HG02943 (cell line): ENCODE measurements around the gene TMEM231.
"Not testable (repeated sequence)": the region's sequence is repeated elsewhere in the genome, so short reads cannot be mapped to it uniquely, and the experiment has no call there.

Experiments
- ATAC-seq: cut with Tn5 transposase; IDR thresholded peaks from one replicate; pipeline ENCODE4 v1.9.1; 2021; ENCODE audit warnings: mild to moderate bottlenecking, low read depth, moderate library complexity; ENCODE audit not compliant: unreplicated experiment

The TMEM231 gene, protein sequence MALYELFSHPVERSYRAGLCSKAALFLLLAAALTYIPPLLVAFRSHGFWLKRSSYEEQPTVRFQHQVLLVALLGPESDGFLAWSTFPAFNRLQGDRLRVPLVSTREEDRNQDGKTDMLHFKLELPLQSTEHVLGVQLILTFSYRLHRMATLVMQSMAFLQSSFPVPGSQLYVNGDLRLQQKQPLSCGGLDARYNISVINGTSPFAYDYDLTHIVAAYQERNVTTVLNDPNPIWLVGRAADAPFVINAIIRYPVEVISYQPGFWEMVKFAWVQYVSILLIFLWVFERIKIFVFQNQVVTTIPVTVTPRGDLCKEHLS

DNA sequence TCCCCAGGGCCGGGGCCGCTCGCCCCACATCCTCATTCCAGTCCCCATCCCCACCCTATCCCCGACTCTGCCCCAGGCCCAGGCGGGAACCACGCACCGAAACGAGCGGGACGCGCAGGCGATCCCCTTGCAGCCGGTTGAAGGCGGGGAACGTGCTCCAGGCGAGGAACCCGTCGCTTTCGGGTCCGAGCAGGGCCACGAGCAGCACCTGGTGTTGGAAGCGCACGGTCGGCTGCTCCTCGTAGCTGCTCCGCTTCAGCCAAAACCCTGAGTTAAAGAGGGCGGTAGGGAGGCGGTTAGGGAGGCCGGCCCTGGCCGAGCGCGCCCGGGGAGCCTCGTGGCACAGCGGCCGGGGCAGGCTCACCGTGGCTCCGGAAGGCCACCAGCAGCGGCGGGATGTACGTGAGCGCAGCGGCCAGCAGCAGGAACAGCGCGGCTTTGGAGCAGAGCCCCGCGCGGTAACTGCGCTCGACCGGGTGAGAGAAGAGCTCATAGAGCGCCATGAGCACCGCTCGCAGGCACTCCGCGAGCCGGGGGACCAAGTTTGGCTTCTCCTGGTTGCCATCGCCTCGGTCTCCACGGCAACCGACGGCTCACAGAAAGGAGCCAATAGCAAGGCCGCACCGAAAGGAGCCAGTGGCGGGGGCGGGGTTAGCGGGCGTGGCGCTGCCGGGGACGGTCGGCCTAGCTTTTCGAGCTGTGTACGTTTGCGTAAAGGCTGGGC is at the start of gene TMEM231:
TSS of gene TMEM231 (minus strand) at position 546 of the 724 bp plus-strand sequence. CDS start at position 503, 43 bp downstream.
- ATAC-seq, result peak; percentile 96

DNA sequence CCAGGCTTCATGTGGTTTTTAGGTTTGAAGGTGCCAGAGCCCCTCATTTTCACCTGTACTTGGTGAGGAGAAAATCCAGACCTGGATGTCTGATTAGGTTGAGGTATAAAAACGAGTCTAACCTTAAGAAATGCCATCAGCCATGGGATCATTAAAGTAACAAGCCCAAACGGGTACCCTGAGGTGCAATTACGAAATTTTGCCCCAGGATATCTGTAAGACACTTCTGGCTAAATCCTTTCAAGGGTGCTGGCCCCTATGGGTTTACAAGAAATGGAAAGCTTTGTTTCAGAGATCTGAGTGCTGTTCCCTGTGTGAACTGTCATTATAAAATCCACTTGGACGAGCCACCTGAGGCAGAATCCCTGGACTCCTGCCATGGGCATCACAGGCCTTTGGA is 47.2 kb upstream of the TMEM231 start:
- no peak for ATAC-seq

DNA sequence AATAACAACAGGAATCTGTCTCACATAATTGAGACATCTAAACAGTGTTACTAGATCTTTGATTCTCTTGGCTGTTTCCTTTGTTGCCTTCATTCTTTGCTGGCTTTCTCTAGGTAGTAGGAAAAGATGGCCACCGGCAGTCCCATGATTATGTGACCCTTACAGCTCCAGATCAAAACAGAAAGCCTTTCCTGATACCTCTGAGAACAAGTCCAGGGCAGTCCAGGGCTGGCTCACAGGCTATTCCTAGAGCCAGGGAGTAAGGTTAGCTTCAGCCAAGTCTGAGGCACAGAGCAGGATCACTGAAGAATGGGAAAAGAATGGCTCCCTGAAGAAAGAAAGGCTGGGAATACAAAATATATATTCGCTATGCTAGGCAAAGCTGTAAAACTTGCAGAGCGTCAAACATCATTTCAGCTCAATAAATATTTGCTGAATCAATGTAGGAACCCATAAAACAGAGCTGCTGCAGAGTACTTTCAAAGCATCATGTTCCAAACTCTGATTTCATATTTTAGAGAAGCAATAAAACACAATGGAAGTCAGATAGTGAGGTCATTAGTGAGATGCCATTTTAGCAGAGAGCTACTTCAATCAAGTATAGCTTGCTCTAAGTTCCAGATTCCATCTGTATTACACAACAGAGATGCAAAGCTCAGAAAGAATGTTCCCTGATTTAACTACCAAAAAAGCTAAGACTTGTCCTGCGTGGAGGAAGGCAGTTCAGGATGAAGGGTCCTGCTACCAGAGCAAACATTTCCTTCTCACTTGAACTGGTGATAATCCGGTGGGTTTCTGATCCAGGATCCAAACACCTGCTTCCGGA is 43.6 kb upstream of the TMEM231 start:
- no peak for ATAC-seq

DNA sequence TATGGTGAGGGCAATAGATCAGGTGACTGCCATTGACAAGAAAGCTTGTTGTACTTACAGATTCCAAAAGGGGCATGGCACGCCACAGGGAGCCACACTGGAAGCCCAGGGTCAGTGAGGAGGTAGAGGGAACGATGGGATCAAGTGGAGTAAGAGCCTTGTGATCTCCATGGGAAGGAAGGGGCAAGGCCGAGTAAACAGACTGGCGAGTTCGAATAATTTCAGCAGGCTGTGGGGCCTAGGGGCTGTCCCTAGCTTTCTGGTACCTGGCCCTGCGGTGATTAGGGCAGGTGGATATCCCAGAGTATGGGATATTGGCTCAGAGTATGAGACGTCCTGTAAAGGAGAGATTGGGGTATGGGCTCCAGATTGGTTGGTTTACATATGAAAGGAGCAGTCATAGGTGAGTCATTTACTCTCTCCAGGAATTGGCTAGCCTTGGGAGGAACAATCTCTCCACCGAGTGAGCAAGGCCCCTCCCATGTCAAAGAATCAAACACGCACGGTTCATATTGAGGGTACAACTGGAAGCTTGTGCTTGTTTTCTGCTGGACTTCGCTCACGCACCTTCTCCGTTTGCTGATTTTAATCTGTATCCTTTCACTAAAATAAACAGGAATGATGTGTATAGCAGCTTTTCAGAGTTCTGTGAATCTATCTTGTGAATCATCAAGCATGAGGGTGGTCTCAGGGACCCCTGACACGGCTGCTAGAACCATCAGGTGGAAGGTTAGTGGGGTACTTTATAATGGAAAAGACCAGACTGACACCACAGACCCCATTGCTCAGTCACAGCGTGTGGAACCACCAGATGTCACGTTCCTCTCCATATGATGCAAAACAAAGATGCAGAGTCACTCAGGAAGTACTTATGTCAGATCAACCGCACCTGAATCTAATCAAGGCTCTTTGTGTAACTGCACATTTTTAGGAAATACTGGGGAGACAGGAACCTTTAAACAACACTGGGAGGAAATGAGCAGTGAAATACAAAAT is 38.1 kb upstream of the TMEM231 start:
- ATAC-seq, result no peak

DNA sequence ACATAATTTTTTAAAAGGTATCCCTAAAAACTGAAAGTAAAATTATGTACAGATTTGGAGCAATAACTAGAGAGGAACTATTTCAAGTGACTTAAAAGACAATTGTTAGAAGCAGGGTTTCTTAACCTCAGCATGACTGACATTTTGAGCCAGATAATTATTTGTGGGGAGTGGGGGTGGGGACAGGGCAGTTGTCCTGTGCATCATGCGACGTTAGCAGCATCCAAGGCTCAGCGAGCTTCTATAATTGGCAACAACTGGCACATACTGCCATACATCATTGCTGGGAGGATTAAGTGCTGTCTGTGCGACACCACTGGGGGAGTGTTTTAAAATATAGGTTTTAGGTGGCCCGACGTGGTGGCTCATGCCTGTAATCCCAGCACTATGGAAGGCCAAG is 37.3 kb upstream of the TMEM231 start:
- no peak for ATAC-seq

DNA sequence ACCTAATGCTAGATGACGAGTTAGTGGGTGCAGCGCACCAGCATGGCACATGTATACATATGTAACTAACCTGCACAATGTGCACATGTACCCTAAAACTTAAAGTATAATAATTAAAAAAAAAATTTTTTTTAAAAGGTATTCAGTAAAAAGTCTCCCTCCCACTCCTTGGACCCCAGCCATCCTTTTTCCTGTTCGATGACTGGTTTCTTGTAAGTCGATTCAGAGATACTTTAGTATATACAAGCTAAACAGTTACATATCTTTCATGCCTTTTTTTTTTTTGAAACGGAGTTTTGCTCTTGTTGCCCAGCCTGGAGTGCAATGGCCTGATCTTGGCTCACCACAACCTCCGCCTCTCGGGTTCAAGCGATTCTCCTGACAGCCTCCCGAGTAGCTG is 35.9 kb upstream of the TMEM231 start:
- not testable (repeated sequence) for ATAC-seq

DNA sequence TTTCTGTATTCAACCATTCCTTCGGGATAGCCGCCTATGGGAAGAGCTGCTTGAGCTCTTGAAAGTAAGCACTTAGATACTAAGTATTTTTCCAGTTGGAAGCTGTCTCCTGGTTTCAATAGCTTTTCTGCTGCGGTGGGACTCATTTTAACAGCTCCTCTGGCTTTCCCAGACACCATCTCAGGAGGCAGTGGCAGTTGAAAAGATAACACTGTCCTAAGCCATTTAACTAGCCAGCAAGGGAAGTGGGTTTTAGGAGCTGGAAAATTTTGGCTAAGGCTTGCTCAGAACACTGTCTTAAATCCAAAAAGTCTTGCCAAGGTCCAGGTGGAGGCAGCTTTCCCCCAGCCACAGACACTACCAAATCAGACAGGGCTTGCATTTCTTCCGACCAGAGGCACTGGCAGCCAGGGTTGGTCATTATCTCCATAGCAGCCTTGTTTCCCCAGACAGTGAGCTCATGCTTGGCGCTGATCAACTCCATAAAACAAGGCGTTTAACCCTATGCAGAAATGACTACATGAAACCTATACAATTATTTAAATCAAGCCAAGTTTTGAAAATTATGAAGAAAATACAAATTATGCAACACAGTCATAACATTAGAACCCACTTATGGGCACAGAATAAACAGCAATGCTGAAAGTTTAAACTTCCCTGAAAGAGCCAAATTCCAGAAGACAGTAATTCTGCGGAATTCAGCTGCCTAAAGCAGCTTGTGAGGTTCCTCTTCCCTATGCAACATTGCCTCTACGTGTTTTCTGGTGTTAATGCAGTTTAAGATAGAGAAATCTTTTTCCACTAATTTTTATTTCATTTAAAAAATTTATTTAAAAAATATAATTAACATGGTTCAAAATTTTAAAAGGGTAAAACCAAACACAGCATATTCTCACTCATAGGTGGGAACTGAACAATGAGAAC is 35.1 kb upstream of the TMEM231 start:
- ATAC-seq, result no peak

DNA sequence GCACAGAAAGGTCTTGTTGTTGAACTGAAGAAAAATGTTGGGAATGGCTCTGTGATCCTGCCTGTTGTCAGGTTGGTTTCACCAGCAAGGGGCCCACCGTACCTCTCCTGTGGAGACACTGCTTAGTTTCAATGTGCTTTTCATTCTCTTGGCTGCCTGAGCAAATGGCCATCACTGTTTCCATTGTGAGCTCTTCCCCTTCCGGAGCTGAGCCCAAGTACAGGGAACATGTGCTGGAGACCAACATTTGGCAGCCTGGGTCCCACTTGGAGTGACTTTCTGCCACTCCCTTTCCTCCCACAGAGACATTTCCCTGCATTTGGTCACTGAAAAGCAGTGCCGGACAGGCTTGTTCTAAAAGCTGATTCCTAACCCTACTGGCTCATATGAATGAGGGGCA is 33.3 kb upstream of the TMEM231 start:
- ATAC-seq, result no peak

DNA sequence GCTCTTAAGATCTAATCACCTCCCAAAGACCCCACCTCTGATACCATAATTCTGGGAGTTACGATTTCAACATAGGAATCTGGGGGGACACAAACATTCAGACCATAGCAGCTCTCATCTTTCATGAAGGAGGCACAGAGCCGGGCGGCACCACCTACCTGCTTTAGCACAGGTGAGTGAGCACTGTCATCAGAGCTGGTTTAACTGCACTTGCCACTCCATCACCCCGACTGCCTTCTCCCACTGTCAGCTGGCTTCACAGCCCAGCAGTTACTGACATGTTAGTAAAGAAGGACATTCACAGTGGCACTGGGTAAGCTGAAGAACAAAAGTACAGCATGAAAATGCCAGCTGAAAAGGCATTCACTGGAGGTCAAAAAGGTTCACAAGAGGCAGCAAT is 32.7 kb upstream of the TMEM231 start:
- no peak for ATAC-seq

DNA sequence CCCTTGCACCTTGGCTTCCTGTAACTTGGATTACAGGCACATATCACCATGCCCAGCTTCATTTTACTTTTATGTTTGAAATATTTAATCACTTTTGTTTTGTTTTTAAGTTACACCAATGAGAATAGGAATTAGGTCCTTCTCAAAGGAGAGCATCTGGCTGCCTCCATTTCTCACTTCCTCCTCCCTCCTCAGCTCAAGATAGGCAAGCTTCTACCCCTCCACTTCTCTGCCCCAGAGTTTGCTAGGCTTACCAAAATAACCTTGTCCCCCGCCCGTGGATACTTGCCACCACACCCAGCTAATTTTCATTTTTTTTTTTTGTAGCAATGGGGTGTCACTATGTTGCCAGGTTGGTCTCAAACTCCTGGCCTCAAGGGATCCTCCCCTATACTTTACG is 28.1 kb upstream of the TMEM231 start:
- ATAC-seq, result no peak

DNA sequence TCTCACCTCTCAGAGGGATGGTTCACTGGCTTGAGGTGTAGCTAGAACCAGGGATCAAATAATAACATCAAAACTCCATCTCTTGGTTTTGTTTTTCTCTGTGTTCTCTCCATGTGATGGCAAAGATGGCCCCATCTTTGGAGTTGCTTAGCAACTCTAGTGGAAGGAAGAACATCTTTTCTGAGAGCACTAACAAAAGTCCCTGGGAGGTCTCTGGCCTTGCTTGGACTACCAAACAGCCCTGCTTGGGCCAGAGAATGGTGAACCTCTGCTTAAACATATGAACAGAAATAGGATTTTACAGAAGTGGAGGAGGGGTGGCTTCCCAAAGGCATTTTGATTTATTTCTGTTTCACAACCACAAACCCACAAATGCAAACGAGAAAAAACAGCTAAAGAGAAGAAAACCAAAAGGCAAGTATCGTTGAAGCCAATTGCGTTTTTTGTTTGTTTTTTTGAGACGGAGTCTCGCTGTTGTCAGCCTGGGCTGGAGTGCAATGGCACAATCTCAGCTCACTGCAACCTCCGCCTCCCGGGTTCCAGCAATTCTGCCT is 23.3 kb upstream of the TMEM231 start:
- ATAC-seq, result no peak

DNA sequence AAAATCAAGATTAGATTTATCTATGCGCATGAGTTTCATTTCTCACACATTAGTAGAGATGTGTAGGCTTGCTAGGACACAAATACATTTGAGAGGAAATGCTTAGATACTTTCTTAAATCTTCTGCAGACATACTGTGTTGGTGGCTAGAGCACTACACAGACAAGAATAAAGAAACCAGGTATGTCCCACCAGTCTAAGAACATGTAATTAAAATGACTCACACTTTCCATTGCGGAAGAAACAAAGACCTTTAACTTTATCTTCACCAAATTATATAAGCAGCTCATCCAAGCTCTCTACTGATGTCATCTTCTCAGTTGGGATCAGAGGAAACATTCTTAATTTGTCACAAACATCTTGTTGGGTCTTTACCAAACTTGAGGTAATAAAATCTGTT is 22.7 kb upstream of the TMEM231 start:
- no peak for ATAC-seq

DNA sequence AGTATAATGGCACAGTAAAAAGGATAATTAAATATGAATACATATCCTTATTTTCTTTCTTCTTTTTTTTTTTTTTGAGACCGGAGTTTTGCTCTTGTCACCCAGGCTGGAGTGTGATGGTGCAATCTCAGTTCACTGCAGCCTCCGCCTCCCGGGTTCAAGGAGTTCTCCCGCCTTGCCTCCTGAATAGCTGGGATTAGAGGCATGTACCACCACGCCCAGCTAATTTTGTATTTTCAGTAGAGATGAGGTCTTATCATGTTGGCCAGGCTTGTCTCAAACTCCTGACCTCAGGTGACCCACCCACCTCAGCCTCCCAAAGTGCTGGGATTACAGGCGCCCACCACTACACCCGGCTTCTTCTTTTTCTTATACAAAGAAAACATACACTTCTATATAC is 22.2 kb upstream of the TMEM231 start:
- ATAC-seq, result no peak

DNA sequence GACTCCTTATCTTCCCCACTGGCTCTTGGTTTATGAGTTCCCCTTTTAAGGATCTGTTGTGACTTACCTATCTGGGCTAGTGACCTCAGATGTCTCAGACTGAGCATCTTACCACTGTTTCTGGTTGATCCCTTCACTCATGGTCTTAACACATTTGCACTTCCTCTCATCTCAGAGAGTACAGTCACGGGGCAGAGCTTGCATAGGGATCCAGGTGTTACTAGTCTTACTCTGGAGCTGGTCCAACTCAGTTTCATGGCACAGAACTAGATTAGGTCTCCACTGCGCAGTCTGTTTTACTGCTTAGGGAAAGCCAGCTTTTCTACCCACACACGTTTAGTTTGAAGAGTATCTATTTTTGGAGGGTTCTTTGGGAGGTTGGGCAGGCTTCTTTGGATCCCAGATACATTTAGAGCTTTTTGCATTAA is 20.3 kb upstream of the TMEM231 start:
- ATAC-seq, result no peak

DNA sequence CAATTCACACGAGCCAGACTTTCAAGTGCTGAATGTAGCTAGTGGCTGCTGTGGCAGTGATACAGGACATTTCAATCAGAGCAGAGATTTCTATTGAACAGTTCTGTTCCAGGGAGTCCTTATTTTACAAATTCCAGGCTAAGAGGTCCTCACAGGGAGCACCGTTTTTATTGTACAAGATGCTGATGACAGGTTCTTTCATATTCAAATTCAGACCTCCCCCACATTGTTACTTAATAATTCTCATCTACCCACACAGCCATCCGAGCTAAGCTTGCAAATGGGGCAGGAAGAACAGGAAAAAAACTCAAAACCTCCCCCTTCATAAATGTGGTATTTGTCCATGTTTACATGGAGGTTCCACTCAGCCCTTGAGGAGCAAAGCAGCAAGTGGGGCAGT is 19.9 kb upstream of the TMEM231 start:
- no peak for ATAC-seq

DNA sequence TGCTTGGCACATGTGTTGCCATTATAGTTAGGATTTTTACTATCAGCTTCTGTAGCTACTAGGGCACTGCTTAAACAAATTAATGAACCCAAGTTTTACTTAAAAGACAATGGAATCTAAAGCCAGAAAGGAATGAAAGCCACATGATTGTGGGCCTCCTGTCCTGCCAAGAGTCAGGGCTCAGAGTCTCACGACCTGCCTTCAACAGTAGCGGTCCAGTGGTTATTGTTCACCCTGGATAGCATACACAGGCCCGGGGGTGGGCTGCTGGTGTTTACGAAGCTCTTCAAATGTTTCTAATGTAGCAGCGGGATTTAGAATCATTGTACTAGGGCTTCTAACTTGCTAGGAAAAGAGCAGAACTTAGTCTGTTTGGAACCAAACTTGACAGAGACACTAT is 17.9 kb upstream of the TMEM231 start:
- no peak for ATAC-seq

DNA sequence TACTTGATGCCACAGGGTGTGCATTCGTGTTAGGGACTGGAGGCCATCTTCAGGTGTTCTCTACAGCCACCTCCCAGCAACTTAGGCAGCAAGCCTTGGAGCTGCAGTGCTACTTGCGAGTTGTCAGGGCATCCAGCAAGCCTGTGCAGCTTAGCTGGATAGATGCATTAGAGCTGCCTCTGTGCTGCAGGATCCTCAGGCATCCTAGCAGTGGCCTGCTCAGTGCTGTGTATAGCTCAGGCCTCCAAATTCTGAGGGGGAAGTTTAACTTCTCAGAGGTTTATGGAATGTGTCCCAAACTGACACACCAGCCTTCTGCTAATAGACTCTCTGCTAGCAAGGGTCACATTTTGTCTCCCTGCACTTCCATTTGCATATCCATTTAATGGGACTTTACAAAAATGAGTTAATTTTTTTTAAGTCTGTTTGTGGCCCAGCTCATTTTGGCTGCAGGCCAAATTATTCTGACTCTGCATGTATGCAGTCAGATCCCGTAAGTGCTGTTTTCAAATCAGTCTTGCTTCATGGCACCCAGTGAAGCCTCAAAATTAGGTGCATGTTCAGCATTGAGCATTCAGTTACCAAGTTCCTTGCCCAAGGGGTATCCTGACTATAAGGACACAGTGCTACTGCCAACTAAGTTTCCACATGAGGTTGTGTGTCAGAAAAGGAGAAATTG is 17.0 kb upstream of the TMEM231 start:
- no peak for ATAC-seq

DNA sequence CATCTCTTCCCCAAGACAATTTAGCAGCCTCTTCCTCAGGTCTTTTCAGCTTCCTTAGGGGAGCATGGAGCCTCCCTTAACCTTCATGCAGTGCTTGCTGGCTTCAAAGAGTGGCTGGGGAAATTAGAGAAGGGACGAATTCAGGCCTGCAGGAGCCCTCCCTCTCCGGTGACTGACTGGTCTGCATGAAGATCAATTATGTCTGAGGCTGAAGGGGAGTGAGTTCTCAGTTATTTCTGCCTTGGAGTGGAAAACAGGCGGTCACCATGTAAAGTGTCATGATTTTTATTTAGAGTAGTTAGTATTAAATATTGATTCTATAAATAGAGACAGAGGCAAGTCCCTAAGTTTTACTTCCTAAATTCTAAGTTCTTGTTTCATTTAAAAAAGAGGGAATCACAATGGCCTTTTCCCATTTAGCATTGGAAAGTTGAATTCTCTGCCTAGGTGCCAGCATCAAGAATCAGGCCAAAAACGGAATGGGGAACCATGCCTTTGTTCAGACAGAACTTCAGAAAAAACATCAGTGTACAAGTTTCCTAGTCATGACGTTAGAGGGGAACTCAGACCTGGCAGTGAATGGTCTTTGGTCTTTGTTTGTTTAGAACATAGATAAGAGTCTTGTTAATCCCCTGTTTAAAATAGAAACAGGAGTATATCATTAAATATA is 14.5 kb upstream of the TMEM231 start:
- ATAC-seq, result no peak
